IPS-20b (cell line): ENCODE measurements around the gene BPNT1.

Source experiments
- H3K27ac ChIP-seq: one replicate; pipeline ENCODE4 v1.5.1; 2013; ENCODE audit warnings: low read length
- H3K27me3 ChIP-seq: 2 replicates; pipeline ENCODE4 v1.6.1; 2013; ENCODE audit warnings: mild to moderate bottlenecking, low read length, inconsistent platforms; ENCODE audit not compliant: insufficient read depth
- H3K36me3 ChIP-seq: 2 replicates; pipeline ENCODE4 v1.6.1; 2013; ENCODE audit warnings: low read depth, mild to moderate bottlenecking, inconsistent platforms, low read length, moderate library complexity; ENCODE audit not compliant: insufficient read depth
- H3K4me1 ChIP-seq: 2 replicates; pipeline ENCODE4 v1.6.1; 2013; ENCODE audit warnings: mild to moderate bottlenecking, control low read depth, inconsistent platforms, low read length, moderate library complexity; ENCODE audit not compliant: insufficient read depth
- H3K4me3 ChIP-seq: 2 replicates; pipeline ENCODE4 v1.5.1; 2013; ENCODE audit warnings: mild to moderate bottlenecking, low read length, inconsistent platforms
- H3K9ac ChIP-seq: 2 replicates; pipeline ENCODE4 v1.6.1; 2013; ENCODE audit warnings: low read depth, mild to moderate bottlenecking, inconsistent platforms, low read length, moderate library complexity
- H3K9me3 ChIP-seq: 2 replicates; pipeline ENCODE4 v1.6.1; 2013; ENCODE audit warnings: mild to moderate bottlenecking, low read depth, low read length, inconsistent platforms; ENCODE audit not compliant: insufficient read depth

The BPNT1 gene

GRCh38 chr1:220067269-220068204 lies 22.1 kb downstream of the BPNT1 start:
- no peaks in the 10 kb centered on the region for H3K9me3 ChIP-seq
- peaks cover 15% of the 10 kb centered on the region for H3K36me3 ChIP-seq
- H3K27me3 ChIP-seq, result no peaks in the 10 kb centered on the region
- no peak overlapping the region for H3K4me3 ChIP-seq
- H3K27ac ChIP-seq, result no peak overlapping the region
- H3K4me1 ChIP-seq, result no peaks in the 10 kb centered on the region
- H3K9ac ChIP-seq, result no peak overlapping the region

GRCh38 chr1:220062629-220063028 lies 27.0 kb downstream of the BPNT1 start:
- Histone ChIP-seq H3K36me3 (peaks cover 17% of the 10 kb centered on the region; the same call in 1 of the 2 replicates), H3K27me3 (no peaks in the 10 kb centered on the region), H3K4me1 (peaks cover 6% of the 10 kb centered on the region), H3K4me3 (no peak overlapping the region), H3K27ac (no peak overlapping the region), H3K9me3 (no peaks in the 10 kb centered on the region), H3K9ac (no peak overlapping the region)

DNA sequence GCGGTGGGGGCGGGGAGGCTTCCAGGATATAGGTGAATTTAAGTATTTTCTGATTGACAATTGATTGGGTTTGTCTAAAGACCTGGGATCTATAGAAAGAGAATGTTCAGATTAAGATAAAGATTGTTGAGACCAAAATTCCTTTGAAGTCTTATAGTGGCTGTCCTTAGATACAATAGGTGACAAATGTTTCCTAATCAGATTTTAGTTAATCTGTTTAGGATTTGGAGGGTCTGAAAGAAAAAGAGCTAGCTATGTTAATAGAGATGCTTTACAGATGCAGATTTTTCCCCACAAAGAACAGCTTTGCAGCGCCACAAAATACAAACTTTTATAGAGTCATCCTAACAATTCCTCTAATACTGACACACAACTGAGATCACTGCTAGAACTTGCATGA lies 28.7 kb downstream of the BPNT1 start:
- peak overlapping the region; percentile 29; the same call in 1 of the 2 replicates for H3K4me3 ChIP-seq
- peaks cover 6% of the 10 kb centered on the region for H3K4me1 ChIP-seq
- H3K36me3 ChIP-seq, result peaks cover 10% of the 10 kb centered on the region; the same call in 1 of the 2 replicates
- no peaks in the 10 kb centered on the region for H3K27me3 ChIP-seq
- H3K9ac ChIP-seq, result no peak overlapping the region
- no peak overlapping the region for H3K27ac ChIP-seq
- no peaks in the 10 kb centered on the region for H3K9me3 ChIP-seq

DNA sequence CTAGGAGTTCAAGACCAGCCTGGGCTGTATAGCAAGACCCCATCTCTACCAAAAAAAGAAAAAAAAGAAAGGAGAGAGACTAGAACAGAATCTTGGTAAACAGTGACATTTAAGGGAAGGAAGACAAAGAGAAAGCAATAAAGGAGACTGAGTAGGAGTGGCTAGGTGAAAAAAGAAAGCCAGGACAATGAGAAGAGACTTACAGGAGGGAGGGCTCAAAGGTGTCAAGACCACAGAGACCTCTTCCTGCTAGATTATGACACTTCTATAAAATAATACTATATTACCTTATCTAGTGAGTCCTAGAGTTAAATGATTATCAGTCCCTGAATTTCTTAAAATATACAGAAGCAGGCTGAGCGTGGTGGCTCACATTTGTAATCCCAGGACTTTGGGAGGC lies 33.2 kb downstream of the BPNT1 start:
- H3K4me3 ChIP-seq, result no peak overlapping the region
- H3K4me1 ChIP-seq, result peaks cover 6% of the 10 kb centered on the region
- H3K27ac ChIP-seq, result no peak overlapping the region
- no peaks in the 10 kb centered on the region for H3K9me3 ChIP-seq
- H3K36me3 ChIP-seq, result peaks cover 6% of the 10 kb centered on the region; the same call in 1 of the 2 replicates
- no peak overlapping the region for H3K9ac ChIP-seq
- H3K27me3 ChIP-seq, result no peaks in the 10 kb centered on the region

- H3K27me3 ChIP-seq, result no peaks in the 10 kb centered on the region
- H3K9ac ChIP-seq, result peak within 1 kb of the TSS; percentile 96
- H3K27ac ChIP-seq, result peak within 1 kb of the TSS; percentile 66
- H3K4me3 ChIP-seq, result peak within 1 kb of the TSS; percentile 99
- no peaks in the 10 kb centered on the region; the same call in 1 of the 2 replicates for H3K36me3 ChIP-seq
- no peaks in the 10 kb centered on the region for H3K4me1 ChIP-seq
- H3K9me3 ChIP-seq, result no peaks in the 10 kb centered on the region
Observed at GRCh38 chr1:220046052-220046930, 43.3 kb downstream of the BPNT1 start, which contains the start of gene EPRS1. Gene EPRS1, minus strand, starts transcription at chr1:220046505. Its CDS starts 117 bp downstream, at chr1:220046388.

DNA sequence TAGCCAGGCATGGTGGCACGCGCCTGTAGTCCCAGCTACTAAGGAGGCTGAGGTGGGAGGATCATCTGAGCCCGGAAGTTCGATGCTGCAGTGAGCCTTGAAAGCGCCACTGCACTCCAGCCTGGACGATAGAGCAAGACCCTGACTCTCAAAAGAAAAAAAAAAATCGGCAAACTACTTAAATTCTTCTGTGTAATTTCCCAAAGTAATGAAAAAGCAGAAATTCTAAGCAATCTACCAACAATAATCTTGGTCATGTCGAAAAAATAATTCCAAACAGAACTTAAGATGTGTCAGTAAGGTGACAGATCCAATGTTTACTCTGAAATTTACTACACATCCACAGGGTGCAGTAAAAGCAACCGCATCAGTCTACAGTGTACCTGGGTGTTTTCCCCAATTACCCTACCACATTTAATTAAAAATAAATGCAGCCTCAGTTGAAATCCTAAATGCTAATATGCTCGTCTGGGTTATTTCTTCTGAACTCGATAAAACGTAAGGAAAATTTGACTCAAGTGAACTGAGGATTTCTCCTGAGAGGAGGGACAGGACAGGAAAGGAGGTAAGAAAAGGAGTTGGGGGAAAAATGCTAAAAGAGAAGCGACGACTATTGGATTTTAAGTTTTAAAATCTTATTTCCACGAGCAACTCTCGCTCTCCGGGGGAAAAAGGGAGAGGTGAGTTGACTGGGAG lies 44.1 kb downstream of the BPNT1 start:
- Histone ChIP-seq H3K4me1 (no peaks in the 10 kb centered on the region), H3K36me3 (no peaks in the 10 kb centered on the region; the same call in 1 of the 2 replicates), H3K4me3 (peak overlapping the region; percentile 99), H3K27me3 (no peaks in the 10 kb centered on the region), H3K27ac (peak overlapping the region; percentile 66), H3K9ac (peak overlapping the region; percentile 96), H3K9me3 (no peaks in the 10 kb centered on the region)

DNA sequence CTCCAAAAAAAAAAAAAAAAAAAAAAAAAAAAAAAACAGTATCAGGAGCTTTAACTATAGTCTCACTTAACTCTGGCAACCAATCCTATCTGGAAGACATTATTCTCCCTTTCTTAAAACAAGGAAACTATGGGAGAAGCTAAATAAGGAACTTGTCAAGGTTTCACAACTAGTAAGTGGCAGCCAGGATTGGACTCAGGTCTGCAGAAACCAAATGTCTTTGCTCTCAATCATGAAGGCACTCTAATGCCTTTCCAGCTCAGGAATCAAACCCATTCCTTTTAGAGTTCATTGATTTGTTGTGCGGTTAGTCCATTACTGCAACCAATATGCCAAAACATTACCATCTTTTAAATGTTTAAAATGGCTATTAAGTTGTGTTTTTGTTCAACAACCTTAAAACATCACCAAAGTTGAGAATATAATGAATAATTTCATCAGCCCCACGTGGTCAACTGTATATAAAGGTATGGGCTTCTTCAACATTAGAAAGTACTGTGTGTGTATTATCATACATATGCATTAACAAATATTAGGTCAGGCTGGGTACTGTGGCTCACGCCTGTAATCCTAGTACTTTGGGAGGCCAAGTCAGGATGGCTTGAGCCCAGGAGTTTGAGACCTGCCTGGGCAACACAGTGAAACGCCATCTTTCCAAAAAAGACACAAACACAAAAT lies 44.8 kb downstream of the BPNT1 start:
- H3K27ac ChIP-seq, result no peak overlapping the region
- H3K9me3 ChIP-seq, result no peaks in the 10 kb centered on the region
- peak overlapping the region; percentile 99 for H3K4me3 ChIP-seq
- H3K4me1 ChIP-seq, result no peaks in the 10 kb centered on the region
- H3K27me3 ChIP-seq, result no peaks in the 10 kb centered on the region
- H3K9ac ChIP-seq, result peak overlapping the region; percentile 96; the same call in 1 of the 2 replicates
- H3K36me3 ChIP-seq, result peaks cover 7% of the 10 kb centered on the region; the same call in 1 of the 2 replicates

DNA sequence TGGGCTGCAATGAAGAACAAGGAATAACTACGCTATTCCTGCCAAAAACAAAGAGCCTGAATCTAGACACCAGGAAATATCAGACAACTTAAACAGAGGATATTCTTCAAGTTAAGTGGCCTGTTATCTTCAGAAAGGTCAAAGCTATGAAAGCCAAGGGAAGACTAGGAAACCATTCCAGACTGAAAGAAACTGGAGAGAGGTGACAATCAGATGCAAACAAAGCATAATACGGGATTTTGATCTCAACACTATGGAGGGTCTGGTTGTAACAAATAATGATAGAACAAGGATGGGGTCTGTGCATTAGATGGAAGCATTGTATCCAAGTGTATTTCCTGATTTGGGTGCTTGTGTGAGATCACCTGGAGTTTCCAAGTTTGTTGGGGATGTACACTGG lies 45.9 kb downstream of the BPNT1 start:
- Histone ChIP-seq H3K9ac (no peak overlapping the region), H3K9me3 (no peaks in the 10 kb centered on the region), H3K36me3 (peaks cover 18% of the 10 kb centered on the region), H3K4me1 (no peaks in the 10 kb centered on the region), H3K27ac (no peak overlapping the region), H3K27me3 (no peaks in the 10 kb centered on the region), H3K4me3 (no peak overlapping the region)

DNA sequence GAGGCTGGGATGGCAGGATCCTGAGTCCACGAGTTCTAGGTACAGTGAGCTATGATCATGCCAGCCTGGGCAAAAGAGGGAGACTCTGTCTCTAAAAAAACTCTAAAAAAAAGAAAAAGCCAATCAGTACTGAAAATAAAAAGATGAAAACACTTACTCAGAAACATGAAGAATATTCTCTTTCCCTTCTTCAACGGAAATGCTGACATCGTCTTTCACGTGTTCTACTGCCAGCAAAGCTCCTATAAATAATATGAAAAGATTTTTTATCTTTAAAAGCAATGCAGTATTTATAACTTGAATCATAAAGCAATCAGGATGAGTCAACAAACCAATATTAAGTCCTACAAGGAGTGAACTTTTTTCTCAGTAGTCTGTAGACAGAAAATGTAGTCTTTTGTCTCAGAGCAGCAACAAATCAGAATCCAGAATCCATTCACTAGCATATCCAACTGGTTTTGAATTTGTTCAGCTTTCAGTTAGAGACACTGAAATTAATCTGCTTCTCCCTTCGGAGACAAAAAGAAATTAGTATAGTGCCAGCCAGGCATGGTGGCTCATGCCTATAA lies 49.5 kb downstream of the BPNT1 start:
- Histone ChIP-seq H3K9ac (no peak overlapping the region), H3K4me1 (no peaks in the 10 kb centered on the region), H3K9me3 (no peaks in the 10 kb centered on the region), H3K4me3 (no peak overlapping the region), H3K27me3 (no peaks in the 10 kb centered on the region), H3K36me3 (peaks cover 23% of the 10 kb centered on the region), H3K27ac (no peak overlapping the region)

GRCh38 chr1:220038640-220039039 lies 50.9 kb downstream of the BPNT1 start:
- no peaks in the 10 kb centered on the region for H3K9me3 ChIP-seq
- H3K9ac ChIP-seq, result no peak overlapping the region
- H3K27me3 ChIP-seq, result no peaks in the 10 kb centered on the region
- H3K36me3 ChIP-seq, result peaks cover 36% of the 10 kb centered on the region
- H3K4me3 ChIP-seq, result no peak overlapping the region
- H3K27ac ChIP-seq, result no peak overlapping the region
- H3K4me1 ChIP-seq, result no peaks in the 10 kb centered on the region
